Measurements from ENCODE around the gene RTN4RL1.

RTN4RL1 gene

GRCh38 chr17:1951920-1952319 lies 73.2 kb downstream of the RTN4RL1 start:
- Histone ChIP-seq H3K27ac (no peak overlapping the region), H3K4me3 (no peak overlapping the region)
- no peak for DNase-seq (ENCODE audit: low spot score)
- no peak for TF ChIP-seq CTCF (IDR thresholded peaks at IDR 0.05)

DNA sequence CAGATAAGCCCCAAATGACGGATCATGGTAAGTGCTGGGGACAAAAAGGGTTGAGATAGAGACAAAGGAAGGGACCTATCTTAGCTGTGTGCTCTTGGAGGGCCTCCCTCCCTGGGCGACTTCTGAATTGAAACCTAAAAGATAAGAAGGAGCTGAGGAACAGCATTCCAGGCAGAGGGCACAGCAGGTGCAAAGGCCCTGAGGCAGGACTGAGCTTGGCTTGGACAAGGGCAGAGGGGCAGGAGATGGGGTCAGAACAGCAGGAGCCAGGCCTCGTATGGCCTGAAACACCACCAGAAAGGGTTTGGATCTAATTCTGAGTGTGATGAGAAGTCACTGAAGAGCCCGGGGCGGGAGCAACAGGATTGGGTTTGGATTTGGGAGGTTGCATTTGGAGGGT lies 75.4 kb downstream of the RTN4RL1 start:
- no peak overlapping the region for H3K27ac ChIP-seq
- TF ChIP-seq CTCF (IDR thresholded peaks at IDR 0.05), result no peak
- no peak overlapping the region for H3K4me3 ChIP-seq
- no peak for DNase-seq (ENCODE audit: low spot score)

DNA sequence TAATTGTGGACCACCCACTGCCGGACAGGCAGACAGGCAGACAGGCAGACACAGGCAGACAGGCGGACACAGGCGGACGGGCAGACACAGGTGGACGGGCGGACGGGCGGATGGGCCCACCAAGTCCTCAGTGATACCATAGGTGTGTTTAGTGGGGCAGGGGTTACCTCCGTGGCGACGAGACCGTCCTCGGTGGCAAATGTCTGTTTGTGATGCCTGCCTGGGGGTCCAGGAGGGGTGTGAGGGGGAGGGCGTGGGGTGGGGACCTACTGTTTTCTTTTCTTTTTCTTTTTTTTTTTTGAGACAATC lies 76.7 kb downstream of the RTN4RL1 start:
- DNase-seq (ENCODE audit: low spot score), result no peak
- no peak for TF ChIP-seq CTCF (IDR thresholded peaks at IDR 0.05)
- no peak overlapping the region for H3K4me3 ChIP-seq
- H3K27ac ChIP-seq, result no peak overlapping the region

- Histone ChIP-seq H3K4me3 (no peak overlapping the region), H3K27ac (no peak overlapping the region)
- DNase-seq (ENCODE audit: low spot score), result no peak
- no peak for TF ChIP-seq CTCF (IDR thresholded peaks at IDR 0.05)
These were observed 77.2 kb downstream of the RTN4RL1 start for GRCh38 chr17:1947743-1948516.

GRCh38 chr17:1947229-1947742 lies 77.8 kb downstream of the RTN4RL1 start:
- no peak overlapping the region for H3K27ac ChIP-seq
- no peak for DNase-seq (ENCODE audit: low spot score)

GRCh38 chr17:1946021-1946932 lies 78.9 kb downstream of the RTN4RL1 start:
- no peak overlapping the region for H3K4me3 ChIP-seq
- no peak for TF ChIP-seq CTCF (IDR thresholded peaks at IDR 0.05)
- no peak overlapping the region for H3K27ac ChIP-seq
- no peak for DNase-seq (ENCODE audit: low spot score)

More at GRCh38 chr17:1947229-1947742, 77.8 kb downstream of the RTN4RL1 start:
- no peak for TF ChIP-seq CTCF (IDR thresholded peaks at IDR 0.05)
- no peak overlapping the region for H3K4me3 ChIP-seq

All from coronary artery (tissue), 2 donors.